ENCODE measurements around the gene TNS2.

DNA sequence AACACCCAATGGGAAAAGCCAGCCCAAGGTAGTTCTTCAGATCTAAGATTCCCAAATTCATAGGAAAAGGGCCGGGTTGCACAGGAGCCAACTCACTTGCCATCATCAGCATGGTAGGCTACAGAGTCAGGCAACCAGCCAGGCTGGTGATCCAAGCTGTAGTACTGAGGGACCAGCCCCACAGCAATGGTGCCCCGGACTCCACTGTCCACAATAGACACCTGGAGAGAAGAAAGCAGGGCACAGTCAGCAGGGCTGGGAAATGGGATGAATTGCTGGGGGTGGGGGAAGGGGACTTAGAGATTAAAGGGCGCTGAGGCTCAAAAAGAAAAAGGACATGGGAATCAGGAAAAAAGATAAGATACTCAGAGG, 25.1 kb downstream of the TNS2 start:
- TF ChIP-seq POLR2A (IDR thresholded peaks at IDR 0.05) = no peak
- TF ChIP-seq, protein P1, sequence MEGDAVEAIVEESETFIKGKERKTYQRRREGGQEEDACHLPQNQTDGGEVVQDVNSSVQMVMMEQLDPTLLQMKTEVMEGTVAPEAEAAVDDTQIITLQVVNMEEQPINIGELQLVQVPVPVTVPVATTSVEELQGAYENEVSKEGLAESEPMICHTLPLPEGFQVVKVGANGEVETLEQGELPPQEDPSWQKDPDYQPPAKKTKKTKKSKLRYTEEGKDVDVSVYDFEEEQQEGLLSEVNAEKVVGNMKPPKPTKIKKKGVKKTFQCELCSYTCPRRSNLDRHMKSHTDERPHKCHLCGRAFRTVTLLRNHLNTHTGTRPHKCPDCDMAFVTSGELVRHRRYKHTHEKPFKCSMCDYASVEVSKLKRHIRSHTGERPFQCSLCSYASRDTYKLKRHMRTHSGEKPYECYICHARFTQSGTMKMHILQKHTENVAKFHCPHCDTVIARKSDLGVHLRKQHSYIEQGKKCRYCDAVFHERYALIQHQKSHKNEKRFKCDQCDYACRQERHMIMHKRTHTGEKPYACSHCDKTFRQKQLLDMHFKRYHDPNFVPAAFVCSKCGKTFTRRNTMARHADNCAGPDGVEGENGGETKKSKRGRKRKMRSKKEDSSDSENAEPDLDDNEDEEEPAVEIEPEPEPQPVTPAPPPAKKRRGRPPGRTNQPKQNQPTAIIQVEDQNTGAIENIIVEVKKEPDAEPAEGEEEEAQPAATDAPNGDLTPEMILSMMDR (IDR thresholded peaks at IDR 0.05) = no peak

Data from right lobe of liver (tissue), 4 donors.